Ishikawa (cell line): Measurements from ENCODE around the gene NSDHL.

Experiments used
- CEBPB ChIP-seq: IDR thresholded peaks from 2 replicates; pipeline ENCODE4 v1.6.1; 2012
- EGR1 ChIP-seq: IDR thresholded peaks from 2 replicates; pipeline ENCODE4 v1.6.1; 2012
- EP300 ChIP-seq: IDR thresholded peaks from 2 replicates; pipeline ENCODE4 v1.6.1; 2012; ENCODE audit warnings: borderline replicate concordance
- NFIC ChIP-seq: IDR thresholded peaks from 2 replicates; pipeline ENCODE4 v1.6.1; 2012
- RAD21 ChIP-seq: IDR thresholded peaks from 2 replicates; pipeline ENCODE4 v1.6.1; 2012; ENCODE audit warnings: low read depth
- YY1 ChIP-seq: IDR thresholded peaks from 2 replicates; pipeline ENCODE4 v1.6.1; 2012; ENCODE audit warnings: low read depth
- TF ChIP-seq, protein P1 (sequence below): IDR thresholded peaks from 2 replicates; pipeline ENCODE4 v1.6.1; 2012
- TF ChIP-seq, protein P2 (sequence below): IDR thresholded peaks from 2 replicates; pipeline ENCODE4 v1.6.1; 2012; ENCODE audit warnings: low read depth, mild to moderate bottlenecking
- TF ChIP-seq, protein P3 (sequence below): IDR thresholded peaks from 2 replicates; pipeline ENCODE4 v1.6.1; 2012

DNA sequence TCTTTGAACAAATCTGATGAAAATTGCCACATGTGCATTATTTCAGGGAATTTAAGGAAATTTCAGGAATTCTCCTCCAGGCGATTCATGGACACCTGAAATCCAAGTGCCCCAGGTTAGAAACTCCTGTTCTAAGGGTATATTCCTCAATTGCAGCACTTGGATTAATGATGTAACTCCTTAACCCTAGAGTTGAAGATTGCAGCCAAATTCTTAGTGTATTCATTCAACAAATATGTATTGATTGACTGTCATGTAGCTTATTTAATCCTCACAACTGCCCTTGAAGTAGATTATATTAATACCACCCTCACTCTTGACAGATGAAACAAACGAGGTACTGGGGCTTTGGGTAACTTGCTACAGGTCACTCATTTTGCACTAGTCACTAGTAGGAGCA is 11.6 kb upstream of the NSDHL start:
- TF ChIP-seq, protein P1, sequence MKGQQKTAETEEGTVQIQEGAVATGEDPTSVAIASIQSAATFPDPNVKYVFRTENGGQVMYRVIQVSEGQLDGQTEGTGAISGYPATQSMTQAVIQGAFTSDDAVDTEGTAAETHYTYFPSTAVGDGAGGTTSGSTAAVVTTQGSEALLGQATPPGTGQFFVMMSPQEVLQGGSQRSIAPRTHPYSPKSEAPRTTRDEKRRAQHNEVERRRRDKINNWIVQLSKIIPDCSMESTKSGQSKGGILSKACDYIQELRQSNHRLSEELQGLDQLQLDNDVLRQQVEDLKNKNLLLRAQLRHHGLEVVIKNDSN = no peak
- no peak for TF ChIP-seq RAD21
- TF ChIP-seq NFIC = no peak
- TF ChIP-seq CEBPB = no peak
- TF ChIP-seq, protein P2, sequence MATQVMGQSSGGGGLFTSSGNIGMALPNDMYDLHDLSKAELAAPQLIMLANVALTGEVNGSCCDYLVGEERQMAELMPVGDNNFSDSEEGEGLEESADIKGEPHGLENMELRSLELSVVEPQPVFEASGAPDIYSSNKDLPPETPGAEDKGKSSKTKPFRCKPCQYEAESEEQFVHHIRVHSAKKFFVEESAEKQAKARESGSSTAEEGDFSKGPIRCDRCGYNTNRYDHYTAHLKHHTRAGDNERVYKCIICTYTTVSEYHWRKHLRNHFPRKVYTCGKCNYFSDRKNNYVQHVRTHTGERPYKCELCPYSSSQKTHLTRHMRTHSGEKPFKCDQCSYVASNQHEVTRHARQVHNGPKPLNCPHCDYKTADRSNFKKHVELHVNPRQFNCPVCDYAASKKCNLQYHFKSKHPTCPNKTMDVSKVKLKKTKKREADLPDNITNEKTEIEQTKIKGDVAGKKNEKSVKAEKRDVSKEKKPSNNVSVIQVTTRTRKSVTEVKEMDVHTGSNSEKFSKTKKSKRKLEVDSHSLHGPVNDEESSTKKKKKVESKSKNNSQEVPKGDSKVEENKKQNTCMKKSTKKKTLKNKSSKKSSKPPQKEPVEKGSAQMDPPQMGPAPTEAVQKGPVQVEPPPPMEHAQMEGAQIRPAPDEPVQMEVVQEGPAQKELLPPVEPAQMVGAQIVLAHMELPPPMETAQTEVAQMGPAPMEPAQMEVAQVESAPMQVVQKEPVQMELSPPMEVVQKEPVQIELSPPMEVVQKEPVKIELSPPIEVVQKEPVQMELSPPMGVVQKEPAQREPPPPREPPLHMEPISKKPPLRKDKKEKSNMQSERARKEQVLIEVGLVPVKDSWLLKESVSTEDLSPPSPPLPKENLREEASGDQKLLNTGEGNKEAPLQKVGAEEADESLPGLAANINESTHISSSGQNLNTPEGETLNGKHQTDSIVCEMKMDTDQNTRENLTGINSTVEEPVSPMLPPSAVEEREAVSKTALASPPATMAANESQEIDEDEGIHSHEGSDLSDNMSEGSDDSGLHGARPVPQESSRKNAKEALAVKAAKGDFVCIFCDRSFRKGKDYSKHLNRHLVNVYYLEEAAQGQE = no peak
- TF ChIP-seq EGR1 = no peak
- no peak for TF ChIP-seq YY1
- TF ChIP-seq, protein P3, sequence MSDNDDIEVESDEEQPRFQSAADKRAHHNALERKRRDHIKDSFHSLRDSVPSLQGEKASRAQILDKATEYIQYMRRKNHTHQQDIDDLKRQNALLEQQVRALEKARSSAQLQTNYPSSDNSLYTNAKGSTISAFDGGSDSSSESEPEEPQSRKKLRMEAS = no peak
- TF ChIP-seq EP300 = no peak
